HG03521 (cell line): ENCODE measurements around the gene NEK1.
"Not testable (repeated sequence)": the region's sequence is repeated elsewhere in the genome, so short reads cannot be mapped to it uniquely, and the experiment has no call there.

Experiments
- ATAC-seq: cut with Tn5 transposase; IDR thresholded peaks from one replicate; pipeline ENCODE4 v1.9.1; 2021; ENCODE audit warnings: mild to moderate bottlenecking, moderate library complexity; ENCODE audit not compliant: unreplicated experiment

NEK1 gene

DNA sequence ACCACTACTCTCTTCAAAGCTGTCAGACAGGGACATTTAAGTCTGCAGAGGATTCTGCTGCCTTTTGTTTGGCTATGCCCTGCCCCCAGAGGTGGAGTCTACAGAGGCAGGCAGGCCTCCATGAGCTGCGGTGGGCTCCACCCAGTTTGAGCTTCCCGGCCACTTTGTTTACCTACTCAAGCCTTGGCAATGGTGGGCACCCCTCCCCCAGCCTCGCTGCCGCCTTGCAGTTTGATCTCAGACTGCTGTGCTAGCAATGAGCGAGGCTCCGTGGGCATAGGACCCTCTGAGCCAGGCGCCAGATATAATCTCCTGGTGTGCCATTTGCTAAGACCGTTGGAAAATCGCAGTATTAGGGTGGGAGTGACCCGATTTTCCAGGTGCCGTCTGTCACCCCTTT lies 112.5 kb downstream of the NEK1 start:
- ATAC-seq = not testable (repeated sequence)

- not testable (repeated sequence) for ATAC-seq
Measured at GRCh38 chr4:169494234-169494633, 118.1 kb downstream of the NEK1 start.

DNA sequence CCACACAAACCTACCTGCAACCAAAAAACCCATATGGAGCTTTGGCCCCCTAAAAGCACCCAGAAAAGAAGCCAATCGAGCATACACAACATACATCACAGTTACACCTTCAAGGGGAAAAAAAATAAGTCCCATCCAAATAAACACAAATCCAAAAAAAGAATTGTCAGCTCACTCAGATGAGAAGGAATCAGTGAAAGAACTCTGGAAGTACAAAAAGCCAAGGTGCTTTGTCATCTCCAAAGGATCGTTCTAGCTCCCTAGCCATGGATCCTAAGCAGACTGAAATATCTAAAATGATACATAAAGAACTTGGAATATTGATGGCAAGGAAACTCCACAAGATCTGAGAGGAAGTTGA lies 119.2 kb downstream of the NEK1 start:
- ATAC-seq = no peak

DNA sequence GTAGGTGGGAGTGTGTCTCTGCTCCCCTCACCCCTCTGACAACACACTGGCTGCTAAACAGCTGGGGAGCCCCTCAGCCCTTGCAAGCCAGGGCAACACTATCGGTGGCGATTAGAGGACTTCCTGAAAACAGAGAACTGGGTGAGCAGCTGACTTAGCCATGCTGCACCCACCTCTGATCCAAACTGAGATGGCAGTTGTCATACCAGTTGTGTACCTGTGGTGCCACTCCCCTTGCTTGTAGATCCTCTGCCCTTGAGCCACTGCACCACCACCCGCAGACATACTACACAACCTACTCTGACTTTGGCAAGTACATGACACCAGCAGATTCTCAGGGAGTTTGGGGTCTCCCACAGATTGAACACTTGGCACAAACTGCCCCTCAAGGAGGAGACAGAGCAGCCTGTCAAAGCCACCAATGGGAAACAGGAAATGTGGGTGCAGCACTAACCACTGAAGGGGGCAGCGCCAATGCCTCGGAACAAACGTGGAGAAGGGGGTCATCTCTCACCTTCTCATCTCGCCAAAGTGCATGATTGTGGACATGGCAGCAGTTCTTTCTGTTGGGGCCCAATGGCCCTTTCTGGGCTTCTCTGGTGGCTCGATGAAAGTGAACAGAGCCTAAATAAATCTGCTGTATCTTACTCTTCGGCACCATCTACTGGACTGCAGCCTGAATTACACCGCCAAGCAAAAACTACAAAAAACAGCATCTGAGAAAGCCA lies 119.8 kb downstream of the NEK1 start:
- ATAC-seq = no peak

GRCh38 chr4:169491211-169491610 lies 121.2 kb downstream of the NEK1 start:
- no peak for ATAC-seq

- ATAC-seq = no peak
Measured at GRCh38 chr4:169489306-169489705, 123.1 kb downstream of the NEK1 start.

- ATAC-seq = no peak
Measured at GRCh38 chr4:169485791-169486742, 126.3 kb downstream of the NEK1 start.

DNA sequence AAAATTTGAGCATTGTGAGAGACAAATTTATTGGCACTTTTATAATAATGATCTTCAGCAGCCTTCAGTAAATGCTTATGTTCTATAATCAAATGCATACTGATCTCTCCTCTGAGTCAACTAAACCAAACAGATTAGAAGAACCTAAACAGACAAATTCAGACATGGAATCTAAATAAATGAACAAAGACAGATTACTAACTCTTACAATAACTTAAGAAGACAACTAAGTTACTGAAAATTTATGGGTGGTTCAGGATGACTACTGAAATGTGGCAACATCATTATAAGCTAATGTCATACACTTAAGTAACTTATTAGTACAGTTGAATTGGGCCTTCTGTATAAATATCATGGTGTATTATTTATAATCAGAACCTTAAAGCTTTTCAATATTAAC lies 127.3 kb downstream of the NEK1 start:
- ATAC-seq = no peak

DNA sequence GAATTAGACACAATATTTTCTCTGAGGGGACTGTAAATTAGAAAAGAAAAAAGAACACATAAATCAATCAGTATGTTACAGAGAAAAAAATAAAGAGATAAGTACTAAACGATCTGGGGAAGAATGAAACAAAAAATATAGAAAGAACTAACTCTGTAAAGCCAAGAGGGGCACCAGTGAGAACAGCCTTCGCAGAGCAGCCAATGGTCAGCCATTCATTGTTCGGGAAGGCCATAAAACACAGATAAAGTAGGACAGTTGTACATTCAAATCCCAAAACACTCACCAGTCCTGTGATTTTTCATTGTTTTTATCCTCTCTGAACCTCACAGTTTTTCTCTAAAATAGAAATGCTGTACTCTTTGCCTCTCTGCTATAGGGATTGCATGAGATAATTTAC lies 127.9 kb downstream of the NEK1 start:
- ATAC-seq = no peak

DNA sequence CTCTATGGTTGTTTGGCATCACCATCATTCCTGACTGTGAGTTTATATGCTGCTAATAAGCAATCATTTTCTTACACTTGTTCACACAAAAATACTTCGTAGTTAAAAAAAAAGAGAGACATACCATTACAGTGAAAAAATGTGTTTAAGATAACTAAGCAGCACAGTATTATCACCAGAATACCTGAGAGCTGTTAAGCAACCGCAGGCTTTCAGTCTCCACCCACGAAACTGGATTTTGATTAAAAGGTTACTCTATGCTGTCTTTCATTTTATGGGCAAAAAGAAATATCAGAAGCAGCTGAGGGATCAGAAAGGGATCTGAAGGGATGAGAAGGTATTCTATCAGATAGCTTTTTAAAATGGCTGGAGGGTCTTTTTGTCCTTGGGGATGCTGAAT lies 148.3 kb downstream of the NEK1 start:
- ATAC-seq = no peak

- ATAC-seq = no peak
Measured at GRCh38 chr4:169460081-169460480, 152.3 kb downstream of the NEK1 start.

- ATAC-seq = no peak
Measured at GRCh38 chr4:169458575-169458974, 153.8 kb downstream of the NEK1 start.

GRCh38 chr4:169452644-169453043 lies 159.7 kb downstream of the NEK1 start:
- ATAC-seq = not testable (repeated sequence)

DNA sequence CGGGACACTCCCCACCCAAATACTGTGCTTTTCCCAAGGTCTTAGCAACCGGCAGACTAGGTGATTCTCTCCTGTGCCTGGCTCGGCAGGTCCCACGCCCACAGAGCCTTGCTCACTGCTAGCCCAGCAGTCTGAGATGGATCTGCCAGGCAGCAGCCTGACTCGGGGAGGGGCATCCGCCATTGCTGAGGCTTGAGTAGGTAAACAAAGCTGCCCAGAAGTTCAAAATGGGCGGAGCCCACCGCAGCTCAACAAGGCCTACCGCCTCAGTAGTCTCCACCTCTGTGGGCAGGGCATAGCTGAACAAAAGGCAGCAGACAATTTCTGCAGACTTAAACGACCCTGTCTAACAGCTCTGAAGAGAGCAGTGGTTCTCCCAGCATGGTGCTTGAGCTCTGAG lies 163.4 kb downstream of the NEK1 start:
- ATAC-seq = not testable (repeated sequence)

DNA sequence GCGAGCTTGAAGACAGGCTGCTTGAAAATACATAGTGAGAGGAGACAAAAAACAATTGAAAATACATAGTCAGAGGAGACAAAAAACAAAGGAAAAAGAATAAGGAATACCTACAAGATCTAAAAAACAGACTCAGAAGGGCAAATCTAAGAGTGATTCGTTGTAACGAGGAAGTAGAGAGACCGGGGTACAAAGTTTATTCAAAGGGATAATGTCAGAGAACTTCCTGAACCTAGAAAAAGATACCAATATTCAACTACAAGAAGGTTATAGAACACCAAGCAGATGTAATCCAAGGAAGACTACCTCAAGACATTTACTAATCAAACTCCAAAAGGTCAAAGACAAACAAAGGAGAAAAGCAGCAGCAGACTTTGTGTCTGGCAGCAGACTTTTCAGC lies 165.6 kb downstream of the NEK1 start:
- no peak for ATAC-seq

- no peak for ATAC-seq
Measured at GRCh38 chr4:169443748-169444147, 168.6 kb downstream of the NEK1 start.

DNA sequence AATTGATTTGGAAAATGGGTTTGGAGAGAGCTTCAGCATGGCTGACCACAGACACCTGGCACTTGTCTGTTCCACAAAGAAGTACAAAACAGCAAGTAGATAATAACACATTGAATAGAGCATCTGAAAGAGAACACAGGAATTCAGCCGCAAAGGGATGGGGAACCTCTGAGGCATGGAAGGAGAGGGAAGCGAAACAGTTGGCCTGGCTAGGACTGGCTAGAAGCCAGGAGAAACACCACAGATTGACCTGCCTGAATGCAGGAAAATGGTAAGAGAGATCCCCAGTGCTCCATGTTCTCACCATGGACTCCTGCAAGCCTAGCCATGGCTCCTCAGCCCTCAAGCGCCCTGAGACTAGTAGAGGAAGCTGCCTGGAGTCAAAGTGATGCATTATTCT lies 171.9 kb downstream of the NEK1 start:
- ATAC-seq = no peak

DNA sequence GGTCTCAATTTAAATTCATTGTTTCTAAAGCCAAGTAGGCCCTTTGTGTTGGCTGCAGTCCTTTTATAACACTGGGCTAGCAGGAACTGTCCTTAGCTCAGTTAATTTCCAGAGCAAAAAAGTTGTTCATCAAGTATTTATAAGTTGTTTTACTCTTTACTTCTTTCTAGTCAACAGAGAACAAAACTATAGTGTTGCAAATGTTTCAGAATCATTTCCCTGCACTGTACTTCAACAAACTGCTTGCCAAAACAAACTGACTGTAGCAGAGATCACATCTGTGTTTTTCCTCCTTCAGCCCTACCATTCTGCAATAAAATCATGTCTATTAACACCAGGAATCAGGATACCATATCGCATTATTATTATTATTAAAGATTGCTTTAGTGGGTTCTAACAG lies 173.1 kb downstream of the NEK1 start:
- ATAC-seq = no peak

GRCh38 chr4:169438057-169438480 lies 174.3 kb downstream of the NEK1 start:
- ATAC-seq = peak; percentile 30

- peak; percentile 90 for ATAC-seq
Measured at GRCh38 chr4:169437299-169438047, 174.9 kb downstream of the NEK1 start.

DNA sequence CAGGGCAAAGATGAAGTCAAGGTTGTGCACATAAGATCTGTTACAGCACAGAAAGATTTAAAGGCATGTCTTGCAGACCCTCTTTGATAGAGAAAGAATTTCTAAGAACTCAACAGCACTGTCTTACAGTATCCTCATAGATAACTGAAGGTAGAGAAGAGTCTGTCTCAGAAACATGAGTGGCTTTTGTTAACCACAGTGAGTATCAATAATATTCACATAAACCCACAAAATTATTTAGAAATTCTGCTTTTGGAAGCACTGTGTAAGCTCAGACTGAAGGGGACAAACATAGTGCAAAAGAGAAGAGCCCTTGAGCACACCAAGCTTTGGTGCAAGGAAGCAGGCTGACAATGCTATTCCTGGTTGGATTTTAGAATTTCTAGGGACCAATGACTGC lies 175.6 kb downstream of the NEK1 start:
- no peak for ATAC-seq
